Measurements from ENCODE around the gene IL1RAP.

DNA sequence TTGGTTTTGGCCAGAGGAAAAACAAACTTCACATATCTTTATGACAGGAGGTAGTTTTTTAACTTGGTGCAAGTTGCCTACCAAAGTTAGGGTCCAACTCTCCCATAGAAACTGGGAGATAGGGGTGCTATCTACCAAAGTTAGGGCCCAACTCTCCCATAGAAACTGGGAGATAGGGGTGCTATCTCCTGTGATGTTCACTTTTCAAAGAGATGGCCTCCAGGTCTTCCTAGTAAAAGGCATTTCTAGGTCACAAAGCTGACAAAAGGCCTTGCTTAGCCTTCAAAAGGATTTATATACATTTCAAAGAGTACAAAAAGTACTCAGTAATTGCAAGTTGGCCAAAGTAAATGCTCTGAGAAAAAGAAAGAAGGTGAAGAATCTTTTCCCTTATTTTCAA is 27.1 kb downstream of the IL1RAP start:
- TF ChIP-seq, protein P1, sequence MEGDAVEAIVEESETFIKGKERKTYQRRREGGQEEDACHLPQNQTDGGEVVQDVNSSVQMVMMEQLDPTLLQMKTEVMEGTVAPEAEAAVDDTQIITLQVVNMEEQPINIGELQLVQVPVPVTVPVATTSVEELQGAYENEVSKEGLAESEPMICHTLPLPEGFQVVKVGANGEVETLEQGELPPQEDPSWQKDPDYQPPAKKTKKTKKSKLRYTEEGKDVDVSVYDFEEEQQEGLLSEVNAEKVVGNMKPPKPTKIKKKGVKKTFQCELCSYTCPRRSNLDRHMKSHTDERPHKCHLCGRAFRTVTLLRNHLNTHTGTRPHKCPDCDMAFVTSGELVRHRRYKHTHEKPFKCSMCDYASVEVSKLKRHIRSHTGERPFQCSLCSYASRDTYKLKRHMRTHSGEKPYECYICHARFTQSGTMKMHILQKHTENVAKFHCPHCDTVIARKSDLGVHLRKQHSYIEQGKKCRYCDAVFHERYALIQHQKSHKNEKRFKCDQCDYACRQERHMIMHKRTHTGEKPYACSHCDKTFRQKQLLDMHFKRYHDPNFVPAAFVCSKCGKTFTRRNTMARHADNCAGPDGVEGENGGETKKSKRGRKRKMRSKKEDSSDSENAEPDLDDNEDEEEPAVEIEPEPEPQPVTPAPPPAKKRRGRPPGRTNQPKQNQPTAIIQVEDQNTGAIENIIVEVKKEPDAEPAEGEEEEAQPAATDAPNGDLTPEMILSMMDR (IDR thresholded peaks at IDR 0.05), result no peak
- no peak for TF ChIP-seq POLR2AphosphoS5 (IDR thresholded peaks at IDR 0.05)
